Activated CD4-positive, alpha-beta T cell treated with anti-CD3 and anti-CD28 coated beads for 36 hours (primary cell): ENCODE measurements around the gene PTRHD1. TPM values are rescaled to one million over a fixed set of nuclear protein-coding genes. Genes with fewer than 3 reads are reported as not detected.
"Not testable (repeated sequence)": the region's sequence is repeated elsewhere in the genome, so short reads cannot be mapped to it uniquely, and the experiment has no call there.

Experiments
- ATAC-seq: fragments of 200-7000 bp; cut with Tn5 transposase; one replicate; pipeline ENCODE4 v1.10.0; 2021; ENCODE audit warnings: mild to moderate bottlenecking, moderate library complexity
- CTCF ChIA-PET: fragments of 350-600 bp; sonication (Branson Sonifier 250); formaldehyde crosslinking; loops from one replicate; lab custom pipeline; 2021; ENCODE audit warnings: antibody characterized with exemption; lab: Charles Lee
- POLR2A ChIA-PET: fragments of 350-600 bp; sonication (Branson Sonifier 250); formaldehyde crosslinking; loops from one replicate; lab custom pipeline; 2021; ENCODE audit warnings: antibody characterized with exemption, inconsistent platforms; lab: Charles Lee
- DNase-seq: peaks from one replicate; pipeline ENCODE4 v3.0.0-alpha.2; 2020
- H3K27ac Mint-ChIP-seq: one replicate; pipeline ENCODE4 v1.8.0; 2021; ENCODE audit warnings: mixed read lengths
- H3K27me3 Mint-ChIP-seq: one replicate; pipeline ENCODE4 v1.8.0; 2021; ENCODE audit warnings: mixed read lengths
- H3K36me3 Mint-ChIP-seq: one replicate; pipeline ENCODE4 v1.8.0; 2021; ENCODE audit warnings: low read depth, mixed read lengths
- H3K4me1 Mint-ChIP-seq: one replicate; pipeline ENCODE4 v1.8.0; 2021; ENCODE audit warnings: mixed read lengths
- H3K4me3 Mint-ChIP-seq: one replicate; pipeline ENCODE4 v1.8.0; 2021; ENCODE audit warnings: mild to moderate bottlenecking, moderate library complexity, mixed read lengths
- H3K9me3 Mint-ChIP-seq: one replicate; pipeline ENCODE4 v1.8.0; 2021; ENCODE audit warnings: low read depth, mixed read lengths
- intact Hi-C, 2 experiments: fragments of 100-400 bp; cut with DNase I in 1 of 2; cut with micrococcal nuclease in 1 of 2; formaldehyde crosslinking; loops; one replicate each; pipeline versions ENCODE4 v1.14.2 to v1.15.1; 2022 to 2024; cut with DNase I, micrococcal nuclease
- total RNA-seq, 2 experiments: library from RNA; stranded (reverse); gene quantifications; one replicate each; pipeline ENCODE4 v1.2.3, GENCODE V29; 2021

The PTRHD1 gene
- 10 to 100 TPM; 22.3 to 26.5 TPM for total RNA-seq

- ATAC-seq (peak; percentile 98), DNase-seq (peak; percentile 97)
- H3K9me3 Mint-ChIP-seq: no peaks in the 10 kb centered on the region
- H3K27ac Mint-ChIP-seq: peak within 1 kb of the TSS; percentile 100
- peaks cover 30% of the 10 kb centered on the region for H3K4me1 Mint-ChIP-seq
- intact Hi-C loops: loop anchor here (1.0 to 5.0 kb wide), 13 partner anchors 127 to 879 kb away; partner anchors contain the start of genes ADCY3 (in 1 of the 2), ATAD2B (in 1 of the 2), DNAJC27 (in 1 of the 2) and DTNB (in 1 of the 2)
- no peaks in the 10 kb centered on the region for H3K27me3 Mint-ChIP-seq
- H3K36me3 Mint-ChIP-seq: peaks cover 41% of the 10 kb centered on the region
- peak within 1 kb of the TSS; percentile 97 for H3K4me3 Mint-ChIP-seq
- CTCF ChIA-PET: interaction anchor here (0.6 to 3.1 kb wide), 10 partner anchors 10 to 442 kb away, joined by 3 to 20 read pairs (median 4); no protein-coding TSS in a partner anchor
- POLR2A ChIA-PET: interaction anchor here (0.6 kb wide), 1 partner anchor 127 kb away, joined by 3 read pairs; the partner anchor contains the start of gene ADCY3
These were observed at the start of gene PTRHD1, which contains the start of gene CENPO for GRCh38 chr2:24792874-24793760. Gene PTRHD1, minus strand, starts transcription at chr2:24793391. Its CDS starts 14 bp downstream, at chr2:24793377. Gene CENPO, plus strand, starts transcription at chr2:24793425. Its CDS starts 495 bp downstream, at chr2:24793920.

- POLR2A ChIA-PET: no interaction called here
- no peaks in the 10 kb centered on the region for H3K36me3 Mint-ChIP-seq
- CTCF ChIA-PET: no interaction called here
- no peaks in the 10 kb centered on the region for H3K9me3 Mint-ChIP-seq
- H3K4me3 Mint-ChIP-seq: no peak overlapping the region
- H3K27me3 Mint-ChIP-seq: no peaks in the 10 kb centered on the region
- ATAC-seq (no peak), DNase-seq (no peak)
- H3K27ac Mint-ChIP-seq: no peak overlapping the region
- no peaks in the 10 kb centered on the region for H3K4me1 Mint-ChIP-seq
- intact Hi-C loops: no loop called here
These were observed 49.2 kb upstream of the PTRHD1 start for GRCh38 chr2:24842081-24843050.

- Mint-ChIP-seq H3K36me3 (peaks cover 4% of the 10 kb centered on the region), H3K27ac (no peak overlapping the region), H3K27me3 (no peaks in the 10 kb centered on the region), H3K4me1 (no peaks in the 10 kb centered on the region), H3K4me3 (no peak overlapping the region), H3K9me3 (no peaks in the 10 kb centered on the region)
- intact Hi-C loops: no loop called here
- ChIA-PET CTCF (no interaction called here), POLR2A (no interaction called here)
- no peak for ATAC-seq
- DNase-seq: no peak
These were observed 48.1 kb upstream of the PTRHD1 start for GRCh38 chr2:24840962-24841945.

- Mint-ChIP-seq H3K27ac (no peak overlapping the region), H3K4me3 (no peak overlapping the region), H3K36me3 (peaks cover 10% of the 10 kb centered on the region), H3K4me1 (no peaks in the 10 kb centered on the region), H3K27me3 (no peaks in the 10 kb centered on the region), H3K9me3 (no peaks in the 10 kb centered on the region)
- ATAC-seq: no peak
- POLR2A ChIA-PET: no interaction called here
- CTCF ChIA-PET: no interaction called here
- intact Hi-C loops: no loop called here
- no peak for DNase-seq
These were observed 47.1 kb upstream of the PTRHD1 start for GRCh38 chr2:24840164-24840869.

DNA sequence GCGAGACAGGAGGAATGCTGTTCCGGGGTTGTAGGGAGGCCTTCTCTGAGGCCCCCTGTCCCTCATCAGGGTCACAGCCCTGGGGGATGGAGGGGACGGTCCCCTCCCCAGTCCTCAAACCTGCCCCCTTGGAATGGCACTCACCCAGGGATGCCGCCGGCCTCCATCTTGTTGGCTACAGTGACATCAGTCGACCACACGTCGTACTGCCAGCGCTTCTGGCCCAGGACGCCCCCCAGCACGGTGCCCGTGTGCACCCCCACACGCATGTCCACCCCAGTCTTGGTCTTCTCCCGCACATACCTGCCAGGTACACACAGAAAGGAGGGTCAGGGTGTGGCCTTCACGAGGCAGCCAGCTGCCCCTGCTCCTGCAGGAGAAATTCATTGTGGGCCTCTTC lies 46.5 kb upstream of the PTRHD1 start:
- Mint-ChIP-seq H3K27ac (no peak overlapping the region), H3K27me3 (no peaks in the 10 kb centered on the region), H3K4me3 (no peak overlapping the region), H3K4me1 (no peaks in the 10 kb centered on the region), H3K9me3 (no peaks in the 10 kb centered on the region), H3K36me3 (peaks cover 13% of the 10 kb centered on the region)
- CTCF ChIA-PET: no interaction called here
- POLR2A ChIA-PET: no interaction called here
- ATAC-seq (no peak), DNase-seq (no peak)
- intact Hi-C loops: no loop called here

GRCh38 chr2:24838541-24838940 lies 45.4 kb upstream of the PTRHD1 start:
- no peaks in the 10 kb centered on the region for H3K27me3 Mint-ChIP-seq
- intact Hi-C loops: no loop called here
- POLR2A ChIA-PET: no interaction called here

GRCh38 chr2:24837996-24838513 lies 44.9 kb upstream of the PTRHD1 start:
- Mint-ChIP-seq H3K4me1 (no peaks in the 10 kb centered on the region), H3K27ac (no peak overlapping the region), H3K4me3 (no peak overlapping the region), H3K9me3 (no peaks in the 10 kb centered on the region), H3K36me3 (peaks cover 16% of the 10 kb centered on the region), H3K27me3 (no peaks in the 10 kb centered on the region)
- ATAC-seq (no peak), DNase-seq (no peak)
- POLR2A ChIA-PET: no interaction called here
- intact Hi-C loops: no loop called here
- CTCF ChIA-PET: interaction anchor here (1.5 kb wide), 1 partner anchor 10 kb away, joined by 7 read pairs; no protein-coding TSS in a partner anchor

More at GRCh38 chr2:24838541-24838940, 45.4 kb upstream of the PTRHD1 start:
- Mint-ChIP-seq H3K9me3 (no peaks in the 10 kb centered on the region), H3K36me3 (peaks cover 16% of the 10 kb centered on the region), H3K27ac (no peak overlapping the region), H3K4me1 (no peaks in the 10 kb centered on the region), H3K4me3 (no peak overlapping the region)
- ATAC-seq (no peak), DNase-seq (no peak)
- CTCF ChIA-PET: no interaction called here

GRCh38 chr2:24836706-24837105 lies 43.5 kb upstream of the PTRHD1 start:
- no peaks in the 10 kb centered on the region for H3K27me3 Mint-ChIP-seq

GRCh38 chr2:24836206-24836605 lies 43.0 kb upstream of the PTRHD1 start:
- Mint-ChIP-seq H3K36me3 (peaks cover 16% of the 10 kb centered on the region), H3K27me3 (no peaks in the 10 kb centered on the region), H3K27ac (no peak overlapping the region), H3K4me1 (no peaks in the 10 kb centered on the region), H3K9me3 (no peaks in the 10 kb centered on the region), H3K4me3 (no peak overlapping the region)
- ChIA-PET CTCF (interaction anchor here (0.5 to 1.5 kb wide), 2 partner anchors 8 to 291 kb away, joined by 3 to 7 read pairs; no protein-coding TSS in a partner anchor), POLR2A (no interaction called here)
- DNase-seq (no peak), ATAC-seq (no peak)
- intact Hi-C loops: no loop called here

More at GRCh38 chr2:24836706-24837105, 43.5 kb upstream of the PTRHD1 start:
- no peaks in the 10 kb centered on the region for H3K9me3 Mint-ChIP-seq
- DNase-seq (no peak), ATAC-seq (no peak)
- no peak overlapping the region for H3K4me3 Mint-ChIP-seq
- ChIA-PET CTCF (interaction anchor here (0.7 to 1.5 kb wide), 2 partner anchors 9 to 23 kb away, joined by 3 to 7 read pairs; no protein-coding TSS in a partner anchor), POLR2A (no interaction called here)
- H3K36me3 Mint-ChIP-seq: peaks cover 16% of the 10 kb centered on the region
- no peaks in the 10 kb centered on the region for H3K4me1 Mint-ChIP-seq
- intact Hi-C loops: no loop called here
- H3K27ac Mint-ChIP-seq: no peak overlapping the region

GRCh38 chr2:24835411-24835810 lies 42.2 kb upstream of the PTRHD1 start:
- POLR2A ChIA-PET: not testable (repeated sequence)

More at GRCh38 chr2:24835411-24835810, 42.2 kb upstream of the PTRHD1 start:
- H3K4me1 Mint-ChIP-seq, DNase-seq, ATAC-seq, H3K4me3 Mint-ChIP-seq, H3K9me3 Mint-ChIP-seq, H3K27me3 Mint-ChIP-seq, H3K27ac Mint-ChIP-seq, CTCF ChIA-PET, intact Hi-C loops: not testable (repeated sequence)
- H3K36me3 Mint-ChIP-seq: peaks cover 16% of the 10 kb centered on the region
